Natural killer cell (primary cell): ENCODE measurements around the gene ROBO2. TPM values are rescaled to one million over a fixed set of nuclear protein-coding genes. Genes with fewer than 3 reads are reported as not detected.

Experiments used
- ATAC-seq, 3 donors: fragments of 150-1000 bp in 2 of 3; fragments of 200-7000 bp in 1 of 3; cut with Tn5 transposase; 1 replicate in 1 of 3; 2 replicates in 2 of 3; pipeline ENCODE4 v1.10.0; 2021; ENCODE audit warnings: mild to moderate bottlenecking in 2 of 3, moderate library complexity in 2 of 3
- DNase-seq, 2 donors: peaks; one replicate each; pipeline versions ENCODE4 v3.0.0 to v3.0.0-alpha.2; 2013 to 2021; ENCODE audit warnings: mixed read lengths in 1 of 2
- H3K27ac ChIP-seq: one replicate; pipeline ENCODE4 v1.5.1; 2013; ENCODE audit warnings: mild to moderate bottlenecking, low read length
- H3K27me3 ChIP-seq: one replicate; pipeline ENCODE4 v1.6.1; 2013; ENCODE audit warnings: low read length; ENCODE audit not compliant: control insufficient read depth, insufficient read depth
- H3K36me3 ChIP-seq: one replicate; pipeline ENCODE4 v1.6.1; 2013; ENCODE audit warnings: low read length; ENCODE audit not compliant: control insufficient read depth, insufficient read depth
- H3K4me1 ChIP-seq: one replicate; pipeline ENCODE4 v1.6.1; 2013; ENCODE audit warnings: low read length; ENCODE audit not compliant: control insufficient read depth, insufficient read depth
- H3K4me3 ChIP-seq: one replicate; pipeline ENCODE4 v1.5.1; 2013; ENCODE audit warnings: low read length
- H3K9me3 ChIP-seq: one replicate; pipeline ENCODE4 v1.6.1; 2013; ENCODE audit warnings: low read length; ENCODE audit not compliant: control insufficient read depth, insufficient read depth
- H3K27ac Mint-ChIP-seq, 2 donors: one replicate each; pipeline ENCODE4 v1.8.0; 2022; ENCODE audit warnings: mild to moderate bottlenecking in 2 of 2, mixed read lengths in 2 of 2, moderate library complexity in 1 of 2
- H3K27me3 Mint-ChIP-seq, 2 donors: one replicate each; pipeline ENCODE4 v1.8.0; 2022; ENCODE audit warnings: low read depth in 2 of 2, mixed read lengths in 2 of 2
- H3K36me3 Mint-ChIP-seq: one replicate; pipeline ENCODE4 v1.8.0; 2022; ENCODE audit warnings: mixed read lengths
- H3K4me1 Mint-ChIP-seq, 2 donors: one replicate each; pipeline ENCODE4 v1.8.0; 2022; ENCODE audit warnings: mixed read lengths in 2 of 2
- H3K4me3 Mint-ChIP-seq: one replicate; pipeline ENCODE4 v1.8.0; 2022; ENCODE audit warnings: mild to moderate bottlenecking, moderate library complexity, mixed read lengths
- H3K9me3 Mint-ChIP-seq, 2 donors: one replicate each; pipeline ENCODE4 v1.8.0; 2022; ENCODE audit warnings: mixed read lengths in 2 of 2
- CTCF ChIP-seq: fragments of 200-600 bp; IDR thresholded peaks from one replicate; pipeline ENCODE4 v1.8.0; 2022; ENCODE audit warnings: antibody characterized with exemption
- WGBS: methylation state at CpG from one replicate; pipeline ENCODE4 v1.1.7; 2013; ENCODE audit warnings: missing lambda C conversion rate; ENCODE audit not compliant: insufficient coverage; 5-methylcytosine and 5-hydroxymethylcytosine counted together
- intact Hi-C: fragments of 100-400 bp; cut with micrococcal nuclease; formaldehyde crosslinking; loops from one replicate; pipeline ENCODE4 v1.14.2; 2022
- total RNA-seq, 4 donors: library from RNA; stranded (reverse); fragments of 120-200 nt in 1 of 4; gene quantifications; one replicate each; pipeline versions ENCODE4 v1.2.3 to v1.2.4, GENCODE V29; 2013 to 2022

Gene ROBO2
- total RNA-seq, 3 donors from 2014 or later (not counting 1 experiment from before 2014, with no cell fraction given) = not detected

GRCh38 chr3:77462951-77463350, 423.1 kb downstream of the ROBO2 start:
- no peaks in the 10 kb centered on the region for H3K4me1 ChIP-seq
- no peaks in the 10 kb centered on the region for H3K27me3 ChIP-seq
- H3K9me3 ChIP-seq = no peaks in the 10 kb centered on the region
- Mint-ChIP-seq H3K4me3 (no peak overlapping the region), H3K27me3 (no peaks in the 10 kb centered on the region), H3K27ac (no peak overlapping the region), H3K4me1 (no peaks in the 10 kb centered on the region), H3K9me3 (peaks cover 17 to 20% of the 10 kb centered on the region in 2 donors), H3K36me3 (peaks cover 12% of the 10 kb centered on the region)
- intact Hi-C loops = no loop called here
- no peaks in the 10 kb centered on the region for H3K36me3 ChIP-seq
- DNase-seq (no peak), ATAC-seq (no peak)
- WGBS = no CpG with 5 or more reads among the region's 1 CpG
- no peak overlapping the region for H3K4me3 ChIP-seq
- H3K27ac ChIP-seq = no peak overlapping the region
- TF ChIP-seq CTCF = no peak

- peaks cover 11% of the 10 kb centered on the region for H3K36me3 Mint-ChIP-seq
- intact Hi-C loops = no loop called here
- DNase-seq = no peak
- Histone ChIP-seq H3K9me3 (no peaks in the 10 kb centered on the region), H3K4me1 (no peaks in the 10 kb centered on the region), H3K36me3 (no peaks in the 10 kb centered on the region), H3K27ac (no peak overlapping the region), H3K4me3 (no peak overlapping the region), H3K27me3 (no peaks in the 10 kb centered on the region)
- no peaks in the 10 kb centered on the region for H3K27me3 Mint-ChIP-seq
- no peak for ATAC-seq
- peaks cover 14 to 18% of the 10 kb centered on the region in 2 donors for H3K9me3 Mint-ChIP-seq
- no peak overlapping the region for H3K4me3 Mint-ChIP-seq
- H3K27ac Mint-ChIP-seq = no peak overlapping the region
- 50% methylated on average over 2 of the region's 3 CpGs for WGBS
- TF ChIP-seq CTCF = no peak
- no peaks in the 10 kb centered on the region for H3K4me1 Mint-ChIP-seq
These were observed 424.3 kb downstream of the ROBO2 start for GRCh38 chr3:77464111-77464688.

GRCh38 chr3:77466562-77467115, 426.7 kb downstream of the ROBO2 start:
- DNase-seq (no peak), ATAC-seq (no peak)
- no peaks in the 10 kb centered on the region for H3K27me3 Mint-ChIP-seq
- H3K9me3 Mint-ChIP-seq = peaks cover 11 to 19% of the 10 kb centered on the region in 2 donors
- H3K4me1 ChIP-seq = no peaks in the 10 kb centered on the region
- no peaks in the 10 kb centered on the region for H3K4me1 Mint-ChIP-seq
- H3K27me3 ChIP-seq = no peaks in the 10 kb centered on the region
- no peaks in the 10 kb centered on the region for H3K36me3 ChIP-seq
- no peaks in the 10 kb centered on the region for H3K9me3 ChIP-seq
- intact Hi-C loops = no loop called here
- peaks cover 7% of the 10 kb centered on the region for H3K36me3 Mint-ChIP-seq
- no peak overlapping the region for H3K27ac Mint-ChIP-seq
- H3K4me3 Mint-ChIP-seq = no peak overlapping the region
- TF ChIP-seq CTCF = no peak
- WGBS = 93% methylated on average over 2 of the region's 5 CpGs
- H3K27ac ChIP-seq = no peak overlapping the region
- no peak overlapping the region for H3K4me3 ChIP-seq
